Large intestine (tissue), 3 donors: ENCODE data around the gene XKR7. TPM values are rescaled to one million over a fixed set of nuclear protein-coding genes. Genes with fewer than 3 reads are reported as not detected.

Source experiments
- DNase-seq, 2 donors: peaks; one replicate each; pipeline versions ENCODE4 v3.0.0 to v3.0.0-alpha.2; 2013
- H3K27ac ChIP-seq: one replicate; pipeline ENCODE4 v1.5.1; 2013; ENCODE audit warnings: low read length
- H3K27me3 ChIP-seq: 2 replicates; pipeline ENCODE4 v1.6.1; 2013; ENCODE audit warnings: low read length; ENCODE audit not compliant: control insufficient read depth, insufficient read depth
- H3K36me3 ChIP-seq: 2 replicates; pipeline ENCODE4 v1.6.1; 2013; ENCODE audit warnings: low read length; ENCODE audit not compliant: control insufficient read depth, insufficient read depth
- H3K4me1 ChIP-seq: one replicate; pipeline ENCODE4 v1.6.1; 2013; ENCODE audit warnings: low read length; ENCODE audit not compliant: control insufficient read depth, insufficient read depth
- H3K4me3 ChIP-seq: one replicate; pipeline ENCODE4 v1.5.1; 2013; ENCODE audit warnings: low read length
- H3K9me3 ChIP-seq: one replicate; pipeline ENCODE4 v1.6.1; 2013; ENCODE audit warnings: mild to moderate bottlenecking, low read depth, low read length, moderate library complexity; ENCODE audit not compliant: control insufficient read depth
- whole genome bisulfite sequencing: methylation state at CpG from one replicate; pipeline ENCODE4 v1.1.5; 2013; ENCODE audit warnings: low lambda C conversion rate; ENCODE audit not compliant: insufficient coverage; 5-methylcytosine and 5-hydroxymethylcytosine counted together
- polyA plus RNA-seq: library from polyadenylated mRNA; unstranded; fragments of 120-200 nt; gene quantifications from one replicate; pipeline ENCODE4 v1.2.1, GENCODE V29; 2013

Gene XKR7
- polyA plus RNA-seq, 1 donor, result 0.81 TPM

DNA sequence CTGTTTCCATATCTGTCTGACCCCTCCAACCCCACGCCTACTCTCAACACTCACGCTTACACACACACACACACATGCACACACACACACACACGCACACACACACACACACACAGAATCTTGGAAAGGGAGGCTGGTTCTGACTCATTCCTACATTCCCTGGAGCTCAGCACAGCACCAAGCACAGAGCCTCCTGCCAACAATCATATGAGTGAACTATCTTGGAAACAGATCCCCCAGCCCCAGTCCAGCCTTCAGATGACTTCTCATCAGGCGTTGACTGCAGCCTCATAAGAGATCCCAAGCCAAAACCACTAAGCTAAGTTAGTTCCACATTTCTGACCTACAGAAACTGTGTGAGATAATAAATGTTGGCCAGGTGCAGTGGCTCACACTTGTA, 70.0 kb downstream of the XKR7 start:
- Histone ChIP-seq H3K27me3 (peaks cover 39% of the 10 kb centered on the region), H3K9me3 (peaks cover 2% of the 10 kb centered on the region), H3K36me3 (no peaks in the 10 kb centered on the region), H3K4me1 (no peaks in the 10 kb centered on the region), H3K4me3 (no peak overlapping the region), H3K27ac (no peak overlapping the region)
- DNase-seq, result no peak
- WGBS, result no CpG with 5 or more reads among the region's 4 CpGs

DNA sequence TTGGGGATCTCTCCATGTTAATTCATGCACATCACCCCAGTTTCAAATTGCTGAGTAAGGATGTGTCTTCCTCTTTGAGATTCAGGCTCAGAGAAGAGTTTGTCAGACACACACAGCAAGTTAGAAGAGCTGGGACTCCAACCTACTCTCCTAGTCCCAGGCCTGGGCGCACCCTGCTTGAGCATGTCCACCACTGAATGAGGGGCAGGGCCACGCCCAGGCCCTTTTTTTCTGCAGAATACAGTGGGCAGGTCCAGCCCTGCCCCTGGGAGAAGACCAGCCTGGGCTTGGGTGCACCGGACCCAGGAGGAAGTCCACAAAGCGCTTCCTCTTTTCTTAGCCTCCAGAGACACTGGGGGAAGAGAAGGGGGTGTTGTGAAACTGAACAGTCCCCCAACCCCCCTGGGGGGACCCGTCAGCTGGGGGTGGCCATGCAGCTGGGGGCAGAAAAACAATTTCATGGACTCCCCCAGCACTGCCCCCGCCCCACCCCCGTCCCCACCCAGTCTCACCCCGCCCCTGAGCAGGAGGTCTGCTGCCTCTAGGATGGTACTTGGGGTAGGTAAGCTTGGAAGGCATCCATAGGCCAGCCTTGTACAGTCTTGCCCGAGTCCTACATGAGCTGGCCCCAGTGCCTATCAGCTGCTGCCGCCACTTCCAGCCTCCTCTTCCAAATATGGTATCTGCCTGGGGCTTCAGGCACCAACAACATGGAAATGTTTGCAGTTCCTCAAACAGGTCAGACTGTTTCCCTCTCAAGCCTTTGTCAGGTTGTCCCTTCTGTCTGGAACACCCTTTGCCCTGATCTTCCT, 72.4 kb downstream of the XKR7 start:
- no CpG with 5 or more reads among the region's 10 CpGs for WGBS
- no peak overlapping the region for H3K4me3 ChIP-seq
- H3K27ac ChIP-seq, result no peak overlapping the region
- H3K9me3 ChIP-seq, result peaks cover 2% of the 10 kb centered on the region
- peaks cover 18% of the 10 kb centered on the region for H3K27me3 ChIP-seq
- H3K36me3 ChIP-seq, result no peaks in the 10 kb centered on the region
- DNase-seq, result no peak
- H3K4me1 ChIP-seq, result no peaks in the 10 kb centered on the region

DNA sequence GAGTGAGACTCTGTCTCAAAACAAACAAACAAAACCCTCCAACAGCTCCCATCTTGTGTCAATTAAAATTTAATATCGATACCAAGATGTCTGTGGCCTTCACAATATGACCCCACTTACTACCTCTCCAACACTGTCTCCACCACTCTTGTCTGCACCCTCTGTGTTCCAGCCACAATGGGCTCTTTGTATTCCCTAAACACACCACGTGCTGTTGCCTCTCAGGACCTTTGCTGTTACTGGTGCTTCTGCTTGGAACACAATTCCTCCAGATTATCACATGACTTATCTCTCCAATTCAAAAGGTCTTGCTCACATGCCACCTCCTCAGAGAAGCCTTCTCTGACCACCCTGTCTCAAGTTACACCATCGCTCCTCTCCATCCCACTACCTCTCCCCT, 78.0 kb downstream of the XKR7 start:
- H3K36me3 ChIP-seq, result no peaks in the 10 kb centered on the region
- H3K9me3 ChIP-seq, result no peaks in the 10 kb centered on the region
- no peak overlapping the region for H3K27ac ChIP-seq
- DNase-seq, result no peak
- WGBS, result 100% methylated on average over 1 of the region's 3 CpGs
- H3K4me3 ChIP-seq, result no peak overlapping the region
- peaks cover 19% of the 10 kb centered on the region for H3K27me3 ChIP-seq
- no peaks in the 10 kb centered on the region for H3K4me1 ChIP-seq

DNA sequence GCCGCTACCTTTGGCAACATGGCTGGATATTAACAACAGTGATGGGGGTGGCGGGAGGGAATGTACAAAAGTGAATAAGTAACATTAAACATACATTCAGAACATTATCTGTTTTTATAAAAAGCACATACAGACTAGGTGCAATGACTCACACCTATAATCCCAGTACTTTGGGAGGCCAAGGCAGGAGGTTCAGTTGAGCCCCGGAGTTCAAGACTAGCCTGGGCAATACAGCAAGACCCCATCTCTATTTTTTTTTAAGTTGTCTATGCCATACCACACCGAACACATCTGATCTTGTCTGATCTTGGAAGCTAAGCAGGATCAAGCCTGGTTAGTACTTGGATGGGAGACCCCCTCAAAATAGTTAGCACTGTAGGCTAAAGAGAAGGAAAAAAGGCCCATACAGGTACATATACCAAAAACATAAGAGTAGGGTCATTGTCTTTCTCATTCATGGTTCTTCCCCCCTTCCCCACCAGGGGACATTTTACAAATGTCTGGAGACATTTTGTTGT, 82.4 kb downstream of the XKR7 start:
- WGBS, result 100% methylated on average over 2 of the region's 4 CpGs
- Histone ChIP-seq H3K27ac (no peak overlapping the region), H3K4me3 (no peak overlapping the region), H3K27me3 (peaks cover 46% of the 10 kb centered on the region), H3K4me1 (no peaks in the 10 kb centered on the region), H3K36me3 (no peaks in the 10 kb centered on the region), H3K9me3 (peaks cover 2% of the 10 kb centered on the region)
- DNase-seq, result no peak

DNA sequence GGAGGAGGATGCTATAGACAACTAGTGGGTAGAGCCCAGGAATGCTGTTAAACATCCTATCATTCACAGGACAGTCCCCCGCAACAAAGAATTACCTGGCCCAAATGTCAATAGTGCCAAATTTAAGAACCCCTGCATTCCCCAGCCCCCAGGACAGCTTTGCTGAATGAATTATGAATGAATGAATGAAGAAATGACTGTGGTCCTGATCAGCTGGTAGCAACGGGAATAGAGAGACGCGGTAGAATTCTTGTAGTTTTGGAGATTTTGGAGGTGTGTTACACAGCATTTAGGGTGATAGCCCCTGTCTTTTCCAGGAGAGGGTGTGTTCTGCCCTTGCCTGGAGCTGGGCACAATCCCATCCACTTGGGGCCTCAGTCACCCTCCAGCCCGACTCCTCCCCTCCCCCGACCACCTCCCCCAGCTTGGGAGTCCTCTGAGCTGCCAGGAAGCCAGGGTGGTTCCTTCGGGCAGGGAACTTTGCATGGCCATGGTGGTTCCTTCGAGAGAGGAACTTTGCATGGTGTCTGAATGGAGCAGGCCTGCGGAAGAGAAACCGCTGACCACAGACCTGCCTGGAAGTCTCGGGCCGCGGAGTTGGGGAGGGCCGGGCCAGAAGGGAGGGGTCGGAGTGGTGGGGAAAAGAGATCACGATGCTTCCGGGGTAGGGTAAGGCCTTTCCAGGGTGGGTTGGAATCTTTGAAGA, 83.1 kb downstream of the XKR7 start:
- Histone ChIP-seq H3K27me3 (peaks cover 46% of the 10 kb centered on the region), H3K4me3 (no peak overlapping the region), H3K27ac (no peak overlapping the region), H3K4me1 (no peaks in the 10 kb centered on the region), H3K9me3 (peaks cover 2% of the 10 kb centered on the region), H3K36me3 (no peaks in the 10 kb centered on the region)
- WGBS, result no CpG with 5 or more reads among the region's 17 CpGs
- no peak for DNase-seq

DNA sequence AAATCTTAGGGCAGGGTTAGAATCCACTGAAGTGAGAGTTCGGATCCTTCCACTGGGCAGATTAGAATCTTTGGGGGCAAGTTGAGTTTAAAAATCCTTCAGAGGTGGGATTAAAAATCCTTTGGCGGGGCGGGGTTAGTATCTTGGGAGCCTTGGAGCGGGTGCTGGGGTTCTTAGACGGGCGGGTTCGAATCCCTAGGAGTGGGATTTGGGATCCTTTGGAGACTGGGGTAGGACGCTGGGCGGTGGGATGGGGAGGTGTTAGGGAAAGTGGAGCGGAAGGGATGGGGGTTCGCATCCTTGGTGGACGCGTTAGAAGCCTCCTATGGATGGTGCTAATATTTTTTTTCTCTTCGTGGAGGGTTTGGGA, 83.8 kb downstream of the XKR7 start:
- DNase-seq, result no peak
- H3K27me3 ChIP-seq, result peaks cover 48% of the 10 kb centered on the region
- WGBS, result no CpG with 5 or more reads among the region's 14 CpGs
- no peaks in the 10 kb centered on the region for H3K4me1 ChIP-seq
- peaks cover 2% of the 10 kb centered on the region for H3K9me3 ChIP-seq
- no peak overlapping the region for H3K27ac ChIP-seq
- no peaks in the 10 kb centered on the region for H3K36me3 ChIP-seq
- no peak overlapping the region for H3K4me3 ChIP-seq

DNA sequence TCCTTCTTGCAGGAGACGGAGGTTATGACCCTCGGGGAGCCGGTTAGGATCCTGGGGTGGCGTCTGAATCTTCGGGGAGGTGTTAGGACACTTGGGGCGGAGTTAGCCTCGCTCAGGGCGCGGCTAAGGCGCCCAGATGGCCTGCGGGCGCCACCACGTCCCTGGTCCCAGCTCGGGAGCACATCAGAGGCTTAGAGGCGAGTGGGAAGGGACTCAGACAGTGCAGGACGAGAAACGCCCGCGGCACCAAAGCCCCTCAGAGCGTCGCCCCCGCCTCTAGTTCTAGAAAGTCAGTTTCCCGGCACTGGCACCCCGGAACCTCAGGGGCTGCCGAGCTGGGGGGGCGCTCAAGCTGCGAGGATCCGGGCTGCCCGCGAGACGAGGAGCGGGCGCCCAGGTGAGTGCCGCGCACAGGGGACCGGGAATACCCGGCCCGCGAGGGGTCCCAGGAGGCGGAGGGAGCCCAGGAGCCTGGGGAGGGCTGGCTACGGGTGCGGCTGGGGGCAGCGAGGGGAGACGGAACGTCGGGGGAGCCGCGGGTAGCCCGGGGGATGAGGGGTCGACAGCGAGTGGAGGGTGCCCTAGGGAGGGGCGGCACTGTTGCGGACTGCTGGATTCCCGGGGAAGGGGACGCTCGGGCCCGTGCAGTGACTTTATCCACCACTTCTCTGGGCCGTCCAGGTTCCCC, 84.3 kb downstream of the XKR7 start, which contains the start of gene HCK:
TSS of gene HCK (plus strand) at position 153 of the 688 bp plus-strand sequence.
- Histone ChIP-seq H3K4me1 (no peaks in the 10 kb centered on the region), H3K27me3 (peaks cover 53% of the 10 kb centered on the region), H3K36me3 (no peaks in the 10 kb centered on the region), H3K4me3 (peak within 1 kb of the TSS; percentile 18), H3K9me3 (peaks cover 2% of the 10 kb centered on the region), H3K27ac (no peak within 1 kb of the TSS)
- DNase-seq, result no peak
- no CpG with 5 or more reads among the region's 58 CpGs for WGBS

DNA sequence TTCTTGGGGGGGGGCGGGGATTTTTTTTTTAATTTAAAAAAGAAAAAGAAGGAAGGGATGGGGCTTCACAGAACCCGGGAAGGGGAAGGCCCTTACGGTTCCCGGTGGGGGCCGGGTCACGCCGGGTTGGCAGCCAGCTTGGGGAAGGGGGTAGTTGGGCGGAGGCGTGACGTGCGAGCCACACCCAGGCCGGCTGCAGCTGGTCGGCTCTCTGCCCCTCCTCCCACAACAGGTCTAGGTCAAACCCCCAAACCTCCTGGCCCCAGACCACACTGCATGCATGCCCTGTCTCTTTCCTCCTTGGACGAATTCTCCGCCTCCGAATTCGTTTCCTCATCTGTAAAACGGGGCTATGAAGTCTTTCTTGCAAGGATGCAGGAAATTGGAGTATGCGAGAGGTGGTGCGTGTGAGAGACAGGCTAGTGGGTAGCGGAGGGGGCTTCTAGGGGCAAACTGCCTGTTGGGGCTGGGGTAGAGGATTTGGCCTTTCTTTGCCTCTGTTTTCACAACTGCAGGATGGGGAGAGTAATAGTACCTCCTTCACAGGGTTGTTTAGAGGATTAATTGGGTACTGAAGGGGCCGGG, 84.9 kb downstream of the XKR7 start:
- Histone ChIP-seq H3K4me3 (peak overlapping the region; percentile 18), H3K9me3 (peaks cover 2% of the 10 kb centered on the region), H3K27me3 (peaks cover 59% of the 10 kb centered on the region), H3K4me1 (no peaks in the 10 kb centered on the region), H3K36me3 (no peaks in the 10 kb centered on the region), H3K27ac (no peak overlapping the region)
- no peak for DNase-seq
- WGBS, result no CpG with 5 or more reads among the region's 22 CpGs
